ENCODE results near the gene WEE1.
"Not testable (repeated sequence)": the region's sequence is repeated elsewhere in the genome, so short reads cannot be mapped to it uniquely, and the experiment has no call there.

WEE1 gene

DNA sequence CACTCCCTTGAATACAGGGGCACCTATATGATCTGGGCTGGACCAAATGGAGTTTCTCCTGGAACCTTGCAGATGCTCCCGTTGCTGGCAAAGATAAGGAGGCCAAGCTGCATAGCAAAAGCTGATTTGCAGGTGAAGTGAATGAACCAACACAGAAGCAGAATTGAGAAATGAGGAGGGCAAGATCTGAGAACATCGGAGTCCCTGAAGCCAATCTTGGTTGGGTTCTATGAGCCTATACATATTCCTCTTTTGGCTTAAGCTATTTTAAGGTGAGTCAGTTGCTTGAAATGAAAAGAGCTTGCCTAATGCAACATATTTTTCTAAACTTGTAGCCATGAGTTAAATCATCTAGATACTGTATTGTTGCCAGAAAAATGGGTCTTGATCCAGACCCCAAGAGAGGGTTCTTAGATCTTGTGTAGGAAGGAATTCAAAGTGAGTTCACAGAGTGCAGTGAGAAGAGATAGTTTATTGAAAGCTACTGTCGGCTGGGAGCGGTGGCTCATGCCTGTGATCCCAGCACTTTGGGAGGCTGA lies 23.5 kb downstream of the WEE1 start:
- no peak for DNase-seq (ENCODE audit: low spot score)

- no peak for DNase-seq (ENCODE audit: low spot score)
These were observed 26.7 kb downstream of the WEE1 start for GRCh38 chr11:9600166-9600565.

- no peak for DNase-seq (ENCODE audit: low spot score)
These were observed 27.2 kb downstream of the WEE1 start for GRCh38 chr11:9600644-9601036.

DNA sequence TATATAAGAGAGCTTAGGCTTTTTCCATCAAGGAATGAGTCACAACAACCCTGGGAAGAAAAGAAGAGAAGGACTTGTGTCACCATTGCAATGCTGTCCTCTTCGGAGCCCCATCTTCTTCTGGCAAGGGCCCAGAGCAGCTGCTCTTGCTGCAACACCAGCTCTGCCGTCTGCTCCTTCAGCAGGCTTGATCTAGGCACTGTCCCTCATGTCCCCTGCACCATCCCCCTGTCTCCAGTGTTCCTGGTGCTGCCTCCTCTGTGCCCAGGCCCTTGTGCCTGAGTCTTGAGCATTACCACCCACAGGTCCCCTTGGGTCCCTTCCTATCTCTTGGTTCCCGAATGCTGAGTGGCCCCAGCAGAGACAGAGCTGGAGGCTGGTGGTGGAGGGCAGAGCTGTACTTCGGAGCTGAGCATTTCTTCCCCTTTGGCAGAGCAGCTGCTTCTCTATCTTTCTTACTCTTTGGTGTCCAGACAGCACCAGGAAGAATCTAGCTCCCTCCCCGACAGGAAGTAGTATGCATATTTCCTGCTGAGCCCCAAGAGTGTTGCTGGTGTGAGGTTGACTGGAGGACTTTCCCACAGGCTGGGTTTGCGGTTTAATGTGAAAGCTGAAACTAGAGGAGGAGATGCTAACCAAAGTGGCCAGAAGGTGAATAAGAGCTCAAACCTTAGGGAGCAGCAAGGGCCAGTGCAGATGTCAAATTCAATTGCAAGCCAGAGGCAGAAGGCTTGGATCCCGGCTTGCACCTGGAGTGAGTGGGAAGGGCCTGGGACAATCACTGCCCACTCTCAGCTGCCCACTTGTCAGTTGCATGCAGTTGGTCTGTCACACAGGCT lies 27.8 kb downstream of the WEE1 start:
- peak; percentile 42 for DNase-seq (ENCODE audit: low spot score)

GRCh38 chr11:9601876-9602199 lies 28.4 kb downstream of the WEE1 start:
- no peak for DNase-seq (ENCODE audit: low spot score)

DNA sequence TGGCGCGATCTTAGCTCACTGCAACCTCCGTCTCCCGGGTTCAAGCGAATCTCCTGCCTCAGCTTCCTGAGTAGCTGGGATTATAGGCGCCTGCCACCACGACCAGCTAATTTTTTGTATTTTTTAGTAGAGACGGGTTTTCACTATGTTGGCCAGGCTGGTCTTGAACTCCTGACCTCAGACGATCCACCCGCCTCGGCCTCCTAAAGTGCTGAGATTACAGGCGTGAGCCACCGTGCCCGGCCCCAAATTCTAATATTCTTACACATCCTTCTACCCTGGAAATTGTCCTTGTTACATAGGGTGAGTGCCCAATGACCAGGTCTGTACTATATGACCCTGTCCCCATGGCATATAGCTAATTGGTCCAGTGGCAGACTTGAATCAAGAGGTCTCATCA lies 29.7 kb downstream of the WEE1 start:
- not testable (repeated sequence) for DNase-seq (ENCODE audit: low spot score)

DNA sequence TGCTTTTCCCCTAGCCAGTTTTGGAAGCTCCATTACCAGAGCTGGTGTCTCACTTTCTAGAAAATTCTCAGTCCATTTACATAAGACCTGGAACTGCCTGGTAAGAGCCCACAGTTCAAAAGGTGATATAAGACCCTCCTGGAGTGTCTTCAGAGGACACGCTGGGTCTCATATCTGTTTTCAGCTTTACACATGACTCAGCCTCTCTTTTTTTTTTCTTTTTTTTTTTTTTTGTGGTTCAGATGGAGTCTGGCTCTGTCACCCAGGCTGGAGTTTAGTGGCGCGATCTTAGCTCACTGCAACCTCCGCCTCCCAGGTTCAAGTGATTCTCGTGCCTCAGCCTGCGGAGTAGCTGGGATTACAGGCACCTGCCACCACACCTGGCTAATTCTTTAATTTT lies 30.7 kb downstream of the WEE1 start:
- no peak for DNase-seq (ENCODE audit: low spot score)

- DNase-seq (ENCODE audit: low spot score), result no peak
These were observed 32.3 kb downstream of the WEE1 start for GRCh38 chr11:9605742-9606141.

DNA sequence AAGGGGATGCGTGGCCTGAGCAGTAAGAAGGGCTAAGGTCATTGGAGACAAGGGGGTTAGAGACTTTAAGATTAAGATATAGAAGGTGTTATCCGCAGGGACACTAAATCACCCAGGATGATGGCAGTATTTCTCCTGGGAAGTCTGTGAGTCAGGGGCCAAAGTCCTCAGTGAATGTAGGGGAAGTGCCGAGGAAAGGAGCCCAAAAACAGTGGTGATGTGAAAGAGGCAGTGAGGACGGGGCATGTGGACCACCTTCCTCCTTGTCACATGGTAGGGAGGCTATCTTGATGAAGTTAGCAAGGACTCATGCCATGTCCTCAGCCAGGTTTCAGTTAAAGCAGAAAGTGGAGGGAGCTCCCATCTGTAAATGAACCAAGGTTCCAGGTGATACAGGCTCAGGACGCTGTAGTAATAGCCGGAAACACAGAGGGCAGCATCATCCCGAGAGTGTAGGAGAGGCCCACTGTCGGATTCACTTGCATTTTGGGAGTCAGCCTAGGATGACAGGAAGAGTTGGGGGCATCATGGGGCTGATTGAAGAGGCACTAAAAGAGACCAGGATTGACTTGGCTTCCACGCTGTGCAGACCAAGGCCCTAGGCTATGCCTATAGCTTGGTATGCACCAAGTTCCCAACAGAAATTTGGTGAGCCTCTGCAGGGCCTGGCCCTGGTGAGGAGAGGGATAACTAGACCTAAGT lies 33.5 kb downstream of the WEE1 start:
- DNase-seq (ENCODE audit: low spot score), result no peak

- no peak for DNase-seq (ENCODE audit: low spot score)
These were observed 34.0 kb downstream of the WEE1 start for GRCh38 chr11:9607511-9607899.

DNA sequence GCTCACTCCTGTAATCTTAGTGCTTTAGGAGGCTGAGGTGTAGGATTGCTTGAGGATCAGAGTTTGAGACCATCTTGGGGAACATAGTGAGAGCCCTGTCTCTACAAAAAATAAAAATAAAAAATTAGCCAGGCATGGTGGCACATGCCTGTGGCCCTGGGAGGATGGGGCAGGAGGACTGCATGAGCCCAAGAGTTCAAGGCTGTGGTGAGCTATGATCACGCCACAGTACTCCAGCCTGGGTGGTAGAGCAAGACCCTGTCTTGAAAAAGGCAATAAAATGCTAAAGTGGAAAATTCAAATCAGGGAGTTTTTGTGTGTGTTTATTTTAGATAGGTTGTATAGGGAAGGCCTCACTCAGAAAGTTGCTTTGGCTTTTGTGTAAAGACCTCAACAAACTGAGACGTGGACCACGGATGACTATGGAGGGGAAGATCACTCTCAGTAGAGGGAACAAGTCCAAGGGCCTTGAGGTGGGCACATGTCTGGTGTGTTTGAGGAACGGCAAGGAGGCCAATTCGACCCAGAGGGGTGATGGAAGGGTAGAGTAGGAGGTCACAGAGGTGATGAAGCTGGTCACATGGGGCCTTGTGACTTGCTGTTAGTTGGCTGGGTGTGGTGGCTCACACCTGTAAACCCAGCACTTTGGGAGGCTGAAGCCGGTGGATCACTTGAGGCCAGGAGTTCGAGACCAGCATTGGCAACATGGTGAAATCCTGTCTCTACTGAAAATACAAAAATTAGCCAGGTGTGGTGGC lies 35.7 kb downstream of the WEE1 start:
- DNase-seq (ENCODE audit: low spot score), result no peak

DNA sequence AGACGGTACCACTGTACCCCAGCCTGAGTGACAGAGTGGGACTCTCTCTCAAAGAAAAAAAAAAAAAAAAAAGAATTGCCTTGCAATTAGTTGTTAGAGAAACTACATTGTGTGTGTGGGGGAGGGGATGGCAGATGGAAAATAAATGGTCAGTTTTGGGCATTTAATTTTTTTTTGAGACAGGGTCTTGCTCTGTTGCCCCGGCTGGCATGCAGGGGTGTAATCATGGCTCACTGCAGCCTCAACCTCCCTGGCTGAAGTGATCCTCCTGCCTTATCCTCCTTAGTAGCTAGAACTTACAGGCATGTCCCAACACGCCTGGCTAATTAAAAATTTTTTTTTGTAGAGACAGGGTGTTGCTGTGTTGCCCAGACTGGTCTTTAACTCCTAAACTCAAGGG lies 36.4 kb downstream of the WEE1 start:
- DNase-seq (ENCODE audit: low spot score), result no peak

- DNase-seq (ENCODE audit: low spot score), result peak; percentile 96
These were observed 39.8 kb downstream of the WEE1 start for GRCh38 chr11:9613118-9613829.

- DNase-seq (ENCODE audit: low spot score), result peak; percentile 84
These were observed 40.6 kb downstream of the WEE1 start for GRCh38 chr11:9613830-9614762.

DNA sequence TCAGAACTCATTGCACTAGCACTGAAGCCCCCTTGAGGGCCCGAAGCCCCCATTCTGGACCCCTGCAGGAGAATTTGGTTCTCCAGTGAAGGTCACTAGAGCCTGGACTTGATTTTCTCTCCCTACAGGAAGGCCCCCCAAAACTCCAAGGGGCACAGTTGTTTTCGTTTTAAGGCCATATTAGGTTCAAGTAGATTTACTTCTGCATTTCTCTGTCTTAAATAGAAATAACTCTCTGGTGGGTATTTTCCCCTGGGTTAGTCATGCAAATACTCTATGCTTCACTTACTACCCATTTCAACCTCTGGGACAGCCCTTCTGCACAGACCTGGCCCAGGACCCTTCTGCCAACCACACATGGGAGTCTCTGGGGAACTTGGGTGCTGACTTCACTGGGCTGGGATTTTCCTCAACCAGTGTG lies 41.6 kb downstream of the WEE1 start:
- DNase-seq (ENCODE audit: low spot score), result no peak

DNA sequence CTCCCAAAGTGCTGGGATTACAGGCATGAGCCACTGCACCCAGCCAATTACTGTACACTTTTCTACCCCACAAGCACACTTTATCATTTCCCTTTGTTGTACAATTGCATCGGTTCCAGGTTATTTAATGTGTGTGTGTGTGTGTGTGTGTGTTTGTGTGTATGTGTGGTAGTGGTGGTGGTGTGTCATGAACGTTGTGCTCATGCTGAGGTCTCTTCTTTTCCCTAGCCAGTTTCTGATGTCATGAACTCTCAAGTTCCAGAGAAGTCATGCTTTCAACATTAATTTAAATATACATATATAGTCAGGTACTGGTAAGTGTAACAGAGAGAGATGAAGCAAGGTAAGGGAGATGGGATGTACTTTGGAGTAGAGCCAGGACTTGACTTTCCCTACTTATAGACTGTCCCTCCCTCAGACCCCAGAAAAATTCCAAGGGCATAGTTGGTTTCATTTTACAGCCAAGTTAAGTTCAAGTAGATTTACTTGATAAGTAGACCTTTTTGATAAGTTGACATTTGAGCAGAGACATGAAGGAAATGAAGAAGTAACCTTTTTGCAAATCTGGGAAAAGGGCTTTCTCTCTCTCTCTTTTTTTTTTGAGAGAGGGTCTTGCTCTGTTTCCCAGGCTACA lies 42.7 kb downstream of the WEE1 start:
- no peak for DNase-seq (ENCODE audit: low spot score)

- DNase-seq (ENCODE audit: low spot score), result no peak
These were observed 43.4 kb downstream of the WEE1 start for GRCh38 chr11:9616858-9617257.

DNA sequence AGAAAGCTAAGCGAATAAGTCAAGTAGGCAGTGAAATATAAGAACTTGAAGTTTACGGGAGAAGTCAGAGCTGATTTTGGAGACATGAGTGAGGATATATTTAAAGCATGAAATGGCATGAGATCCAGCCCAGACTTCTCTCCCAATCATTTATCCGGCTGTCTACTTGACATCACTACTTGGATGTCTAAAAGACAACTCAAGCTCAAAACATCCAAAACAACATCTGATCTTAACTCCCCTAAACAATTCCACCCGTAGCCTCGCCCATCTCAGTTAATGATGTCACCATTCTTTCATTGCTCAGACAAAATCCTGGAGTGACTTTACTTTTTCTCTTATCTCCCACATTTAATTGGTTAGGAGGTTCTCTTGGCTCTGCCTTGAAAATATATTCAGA lies 44.5 kb downstream of the WEE1 start:
- DNase-seq (ENCODE audit: low spot score), result no peak

DNA sequence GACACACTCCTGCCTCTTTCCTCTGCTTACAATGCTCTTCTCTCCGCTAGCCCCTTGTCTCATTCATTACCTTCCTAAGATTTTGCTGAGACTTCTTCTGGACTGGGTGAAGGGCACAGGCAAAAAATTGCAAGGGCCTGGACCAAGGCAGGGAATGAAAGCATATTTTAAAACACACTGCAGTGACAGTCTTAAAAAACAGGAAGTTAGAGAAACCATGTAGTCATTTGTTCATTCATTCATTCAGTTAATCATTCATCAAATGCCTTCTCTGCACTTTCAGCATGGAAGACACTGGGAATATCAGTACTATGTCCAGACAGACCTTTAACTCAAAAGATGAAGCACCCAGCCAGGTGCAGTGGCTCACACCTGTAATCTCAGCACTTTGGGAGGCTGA lies 45.5 kb downstream of the WEE1 start:
- no peak for DNase-seq (ENCODE audit: low spot score)

- no peak for DNase-seq (ENCODE audit: low spot score)
These were observed 46.5 kb downstream of the WEE1 start for GRCh38 chr11:9619971-9620370.

Data from globus pallidus (tissue), 1 donor.